Measurements from ENCODE around the gene RFNG.

Gene RFNG

GRCh38 chr17:82012640-82013295, 38.8 kb downstream of the RFNG start:
- Histone ChIP-seq H3K4me2 (ENCODE audit: low read length) (no peak overlapping the region), H4K20me1 (ENCODE audit: control insufficient read depth, insufficient read depth, low read depth, low read length) (no peaks in the 10 kb centered on the region), H3K4me3 (ENCODE audit: low read length) (no peak overlapping the region), H3K79me2 (ENCODE audit: control insufficient read depth, low read length) (no peaks in the 10 kb centered on the region), H3K9me3 (ENCODE audit: control insufficient read depth, insufficient read depth, low read length) (no peaks in the 10 kb centered on the region), H3K36me3 (ENCODE audit: control insufficient read depth, low read length) (no peaks in the 10 kb centered on the region; the same call in 1 of the 2 replicates), H3K27me3 (ENCODE audit: control insufficient read depth, low read length) (no peaks in the 10 kb centered on the region), H3F3A (ENCODE audit: control insufficient read depth, insufficient read depth) (no peaks in the 10 kb centered on the region), H3K27ac (ENCODE audit: low read depth, low read length) (no peak overlapping the region), H3K9me2 (replicated peaks; ENCODE audit: control insufficient read depth, low read length) (no peaks in the 10 kb centered on the region), H3K4me1 (ENCODE audit: control insufficient read depth, low read length) (peaks cover 6% of the 10 kb centered on the region)
- TF ChIP-seq CTCF (IDR thresholded peaks at IDR 0.05; ENCODE audit: low read depth, low read length, poor library complexity, severe bottlenecking) (no peak), EZH2phosphoT487 (IDR thresholded peaks at IDR 0.05; ENCODE audit: borderline replicate concordance, low read length) (no peak)

- no peak overlapping the region for H3K4me3 ChIP-seq (ENCODE audit: low read length)
- H3K27me3 ChIP-seq (ENCODE audit: control insufficient read depth, low read length), result no peaks in the 10 kb centered on the region
- H3K9me2 ChIP-seq (replicated peaks; ENCODE audit: control insufficient read depth, low read length), result no peaks in the 10 kb centered on the region
- no peaks in the 10 kb centered on the region for H3K79me2 ChIP-seq (ENCODE audit: control insufficient read depth, low read length)
- H3K9me3 ChIP-seq (ENCODE audit: control insufficient read depth, insufficient read depth, low read length), result no peaks in the 10 kb centered on the region
- peaks cover 1% of the 10 kb centered on the region for H3K4me1 ChIP-seq (ENCODE audit: control insufficient read depth, low read length)
- no peaks in the 10 kb centered on the region for H3K36me3 ChIP-seq (ENCODE audit: control insufficient read depth, low read length)
- no peaks in the 10 kb centered on the region for H3F3A ChIP-seq (ENCODE audit: control insufficient read depth, insufficient read depth)
- H3K27ac ChIP-seq (ENCODE audit: low read depth, low read length), result no peak overlapping the region
- TF ChIP-seq EZH2phosphoT487 (IDR thresholded peaks at IDR 0.05; ENCODE audit: borderline replicate concordance, low read length) (no peak), CTCF (IDR thresholded peaks at IDR 0.05; ENCODE audit: low read depth, low read length, poor library complexity, severe bottlenecking) (no peak)
- no peak overlapping the region for H3K4me2 ChIP-seq (ENCODE audit: low read length)
- H4K20me1 ChIP-seq (ENCODE audit: control insufficient read depth, insufficient read depth, low read depth, low read length), result no peaks in the 10 kb centered on the region
Measured at GRCh38 chr17:82012261-82012639, 39.4 kb downstream of the RFNG start.

GRCh38 chr17:82011617-82012187, 39.9 kb downstream of the RFNG start:
- no peak overlapping the region for H3K4me2 ChIP-seq (ENCODE audit: low read length)
- no peaks in the 10 kb centered on the region for H3K79me2 ChIP-seq (ENCODE audit: control insufficient read depth, low read length)

More at GRCh38 chr17:82011617-82012187, 39.9 kb downstream of the RFNG start:
- no peak for TF ChIP-seq CTCF (IDR thresholded peaks at IDR 0.05; ENCODE audit: low read depth, low read length, poor library complexity, severe bottlenecking)
- TF ChIP-seq EZH2phosphoT487 (IDR thresholded peaks at IDR 0.05; ENCODE audit: borderline replicate concordance, low read length), result no peak
- Histone ChIP-seq H3K9me2 (replicated peaks; ENCODE audit: control insufficient read depth, low read length) (no peaks in the 10 kb centered on the region), H3K27ac (ENCODE audit: low read depth, low read length) (no peak overlapping the region), H4K20me1 (ENCODE audit: control insufficient read depth, insufficient read depth, low read depth, low read length) (no peaks in the 10 kb centered on the region), H3K4me1 (ENCODE audit: control insufficient read depth, low read length) (no peaks in the 10 kb centered on the region), H3K27me3 (ENCODE audit: control insufficient read depth, low read length) (no peaks in the 10 kb centered on the region), H3K9me3 (ENCODE audit: control insufficient read depth, insufficient read depth, low read length) (no peaks in the 10 kb centered on the region), H3F3A (ENCODE audit: control insufficient read depth, insufficient read depth) (no peaks in the 10 kb centered on the region), H3K36me3 (ENCODE audit: control insufficient read depth, low read length) (no peaks in the 10 kb centered on the region), H3K4me3 (ENCODE audit: low read length) (no peak overlapping the region)
